ENCODE results near the gene ITPK1. TPM values are rescaled to one million over a fixed set of nuclear protein-coding genes. Genes with fewer than 3 reads are reported as not detected.

The ITPK1 gene
- total RNA-seq, 1 donor from 2014 or later = 30.5 TPM

DNA sequence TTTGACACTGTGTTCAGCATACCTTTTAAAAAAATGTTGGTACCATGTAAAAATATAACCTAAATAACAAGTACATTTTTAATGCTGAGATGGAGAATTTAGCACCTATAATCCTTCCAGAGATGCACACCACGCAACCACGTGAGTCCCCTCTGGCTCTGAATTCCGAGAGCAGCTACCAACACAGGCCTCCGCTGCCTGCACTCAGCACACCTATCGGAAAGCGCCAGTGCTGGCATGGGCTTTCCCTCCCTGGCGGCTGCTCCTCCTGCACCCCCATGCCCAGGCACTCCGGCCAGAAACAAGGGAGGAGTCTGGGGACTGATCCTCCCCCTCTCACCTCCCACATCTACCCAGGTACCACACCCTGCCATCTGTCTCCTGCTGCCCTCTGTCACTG is 47.0 kb downstream of the ITPK1 start:
- no peak for DNase-seq (ENCODE audit: low spot score in 2 of 2, unreplicated experiment in 2 of 2)
- Mint-ChIP-seq H3K27ac (no peak overlapping the region), H3K4me1 (peaks cover 31% of the 10 kb centered on the region), H3K36me3 (no peaks in the 10 kb centered on the region), H3K27me3 (ENCODE audit: low read depth) (no peaks in the 10 kb centered on the region), H3K9me3 (no peaks in the 10 kb centered on the region), H3K4me3 (no peak overlapping the region)
- TF ChIP-seq, protein P1, sequence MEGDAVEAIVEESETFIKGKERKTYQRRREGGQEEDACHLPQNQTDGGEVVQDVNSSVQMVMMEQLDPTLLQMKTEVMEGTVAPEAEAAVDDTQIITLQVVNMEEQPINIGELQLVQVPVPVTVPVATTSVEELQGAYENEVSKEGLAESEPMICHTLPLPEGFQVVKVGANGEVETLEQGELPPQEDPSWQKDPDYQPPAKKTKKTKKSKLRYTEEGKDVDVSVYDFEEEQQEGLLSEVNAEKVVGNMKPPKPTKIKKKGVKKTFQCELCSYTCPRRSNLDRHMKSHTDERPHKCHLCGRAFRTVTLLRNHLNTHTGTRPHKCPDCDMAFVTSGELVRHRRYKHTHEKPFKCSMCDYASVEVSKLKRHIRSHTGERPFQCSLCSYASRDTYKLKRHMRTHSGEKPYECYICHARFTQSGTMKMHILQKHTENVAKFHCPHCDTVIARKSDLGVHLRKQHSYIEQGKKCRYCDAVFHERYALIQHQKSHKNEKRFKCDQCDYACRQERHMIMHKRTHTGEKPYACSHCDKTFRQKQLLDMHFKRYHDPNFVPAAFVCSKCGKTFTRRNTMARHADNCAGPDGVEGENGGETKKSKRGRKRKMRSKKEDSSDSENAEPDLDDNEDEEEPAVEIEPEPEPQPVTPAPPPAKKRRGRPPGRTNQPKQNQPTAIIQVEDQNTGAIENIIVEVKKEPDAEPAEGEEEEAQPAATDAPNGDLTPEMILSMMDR (IDR thresholded peaks at IDR 0.05; ENCODE audit: unreplicated experiment) = no peak

DNA sequence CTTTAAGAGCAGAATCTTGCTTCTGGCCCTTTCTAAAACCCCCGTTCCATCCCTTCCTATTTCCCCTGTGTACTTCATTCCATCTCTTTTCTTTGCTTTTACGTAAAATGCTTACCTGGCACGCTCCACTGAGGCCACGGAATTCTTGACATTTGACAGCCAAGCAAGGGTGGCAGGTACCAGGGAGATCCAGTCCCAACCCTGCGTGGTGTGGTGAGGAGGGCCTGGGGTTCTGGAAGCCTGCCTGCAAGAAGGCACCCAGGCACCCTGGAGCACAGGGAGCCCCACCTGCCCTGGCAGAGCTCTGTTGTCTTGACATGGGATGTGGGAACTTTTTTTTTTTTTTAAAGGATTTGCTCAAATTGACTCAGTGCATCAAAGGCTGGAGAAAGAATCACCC is 48.6 kb downstream of the ITPK1 start:
- TF ChIP-seq, protein P1 (IDR thresholded peaks at IDR 0.05; ENCODE audit: unreplicated experiment) = no peak
- Mint-ChIP-seq H3K36me3 (no peaks in the 10 kb centered on the region), H3K4me1 (peaks cover 20% of the 10 kb centered on the region), H3K27ac (no peak overlapping the region), H3K4me3 (no peak overlapping the region), H3K9me3 (no peaks in the 10 kb centered on the region), H3K27me3 (ENCODE audit: low read depth) (no peaks in the 10 kb centered on the region)
- no peak for DNase-seq (ENCODE audit: low spot score in 2 of 2, unreplicated experiment in 2 of 2)

DNA sequence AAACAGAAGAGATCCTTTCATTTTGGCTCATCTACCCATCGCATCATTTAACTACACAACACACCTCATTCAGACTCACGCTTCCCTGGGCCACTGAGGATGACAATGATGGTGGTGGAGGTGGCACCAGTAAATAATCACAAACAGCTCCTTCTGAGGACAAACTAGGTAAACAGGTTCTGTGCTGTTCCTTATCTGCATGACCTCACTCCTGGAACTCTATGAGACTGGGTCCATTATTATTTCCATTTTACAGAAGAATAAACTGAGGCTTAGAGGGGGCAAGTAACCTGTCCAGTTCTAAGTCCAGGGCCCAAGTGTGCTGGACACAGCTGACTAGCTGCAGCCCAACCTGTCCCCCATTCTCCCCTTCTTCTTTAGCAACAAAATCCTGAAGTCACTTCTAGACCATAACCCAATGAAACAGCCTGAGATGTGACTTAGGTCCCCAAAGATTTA is 50.4 kb downstream of the ITPK1 start:
- no peak for DNase-seq (ENCODE audit: low spot score in 2 of 2, unreplicated experiment in 2 of 2)
- H3K4me3 Mint-ChIP-seq = no peak overlapping the region
- no peaks in the 10 kb centered on the region for H3K9me3 Mint-ChIP-seq
- H3K36me3 Mint-ChIP-seq = no peaks in the 10 kb centered on the region
- peaks cover 24% of the 10 kb centered on the region for H3K4me1 Mint-ChIP-seq
- H3K27ac Mint-ChIP-seq = no peak overlapping the region
- H3K27me3 Mint-ChIP-seq (ENCODE audit: low read depth) = no peaks in the 10 kb centered on the region
- TF ChIP-seq, protein P1 (IDR thresholded peaks at IDR 0.05; ENCODE audit: unreplicated experiment) = no peak

DNA sequence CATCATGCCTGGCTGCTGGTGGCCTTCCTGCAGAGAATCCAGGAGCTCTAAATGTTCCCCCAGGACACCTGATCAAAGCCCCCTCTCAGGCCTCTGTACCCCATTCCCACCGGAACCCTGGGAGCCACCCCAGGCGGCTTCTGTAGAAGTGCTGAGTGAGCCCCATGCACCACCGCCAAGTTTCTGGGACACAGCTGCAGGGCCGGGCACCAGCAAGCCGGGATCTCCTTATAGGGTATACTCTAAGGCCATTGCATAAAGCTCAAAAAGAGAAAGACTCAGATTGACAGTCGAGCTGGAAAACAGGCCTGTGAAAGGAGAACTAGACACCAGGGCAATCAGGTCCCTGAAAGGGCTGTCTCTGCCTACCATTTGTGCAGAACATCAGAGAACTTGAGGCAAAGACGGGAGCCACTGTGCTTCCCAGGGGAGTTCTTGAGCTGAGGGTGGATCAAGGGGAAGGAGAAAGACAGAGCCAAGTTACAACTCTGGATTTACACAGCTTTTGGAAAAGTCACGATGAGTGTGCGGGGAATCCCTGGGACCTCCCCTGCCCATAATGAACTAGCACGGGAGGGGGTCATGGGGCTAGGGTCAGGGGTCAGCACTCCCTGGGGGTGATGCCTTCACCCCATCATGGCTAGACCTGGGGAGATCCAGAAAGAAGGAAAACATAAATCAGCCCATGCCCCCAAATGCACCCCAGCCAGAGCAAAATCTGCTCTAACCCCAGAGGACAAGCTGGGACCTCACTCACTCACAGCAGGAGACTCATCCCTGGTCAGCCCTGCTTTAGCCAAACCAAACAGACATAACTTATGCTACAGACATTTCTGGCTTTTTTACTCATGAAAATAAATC is 51.1 kb downstream of the ITPK1 start:
- no peaks in the 10 kb centered on the region for H3K9me3 Mint-ChIP-seq
- DNase-seq (ENCODE audit: low spot score in 2 of 2, unreplicated experiment in 2 of 2) = no peak
- TF ChIP-seq, protein P1 (IDR thresholded peaks at IDR 0.05; ENCODE audit: unreplicated experiment) = no peak
- H3K4me1 Mint-ChIP-seq = peaks cover 24% of the 10 kb centered on the region
- H3K27me3 Mint-ChIP-seq (ENCODE audit: low read depth) = no peaks in the 10 kb centered on the region
- peak overlapping the region; percentile 75 for H3K27ac Mint-ChIP-seq
- H3K4me3 Mint-ChIP-seq = no peak overlapping the region
- H3K36me3 Mint-ChIP-seq = no peaks in the 10 kb centered on the region

DNA sequence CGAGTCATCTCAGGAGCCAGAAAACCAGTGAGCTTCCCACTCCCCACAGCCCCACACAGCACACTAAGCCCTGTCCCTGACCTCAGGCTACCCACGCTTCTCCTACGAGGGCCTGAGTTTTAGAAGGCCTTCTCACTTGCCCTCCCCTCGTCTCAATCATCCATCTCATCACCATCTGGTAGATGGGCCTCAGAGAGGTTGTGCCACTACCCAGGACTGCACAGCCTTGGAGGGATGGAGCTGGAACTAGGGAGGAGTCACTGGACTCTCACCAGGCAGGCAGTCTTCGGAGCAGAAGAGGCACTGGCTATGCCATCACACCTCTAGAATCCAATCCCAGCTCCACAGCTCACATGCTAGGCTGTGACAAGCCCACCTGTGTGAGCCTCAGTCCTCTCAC is 52.3 kb downstream of the ITPK1 start:
- Mint-ChIP-seq H3K9me3 (no peaks in the 10 kb centered on the region), H3K36me3 (no peaks in the 10 kb centered on the region), H3K4me1 (peaks cover 24% of the 10 kb centered on the region), H3K4me3 (no peak overlapping the region), H3K27me3 (ENCODE audit: low read depth) (no peaks in the 10 kb centered on the region), H3K27ac (no peak overlapping the region)
- TF ChIP-seq, protein P1 (IDR thresholded peaks at IDR 0.05; ENCODE audit: unreplicated experiment) = no peak
- DNase-seq (ENCODE audit: low spot score in 2 of 2, unreplicated experiment in 2 of 2) = no peak

Data from mesothelial cell of epicardium (in vitro differentiated cells).